ENCODE data around the gene SNRPA1.

SNRPA1 gene

DNA sequence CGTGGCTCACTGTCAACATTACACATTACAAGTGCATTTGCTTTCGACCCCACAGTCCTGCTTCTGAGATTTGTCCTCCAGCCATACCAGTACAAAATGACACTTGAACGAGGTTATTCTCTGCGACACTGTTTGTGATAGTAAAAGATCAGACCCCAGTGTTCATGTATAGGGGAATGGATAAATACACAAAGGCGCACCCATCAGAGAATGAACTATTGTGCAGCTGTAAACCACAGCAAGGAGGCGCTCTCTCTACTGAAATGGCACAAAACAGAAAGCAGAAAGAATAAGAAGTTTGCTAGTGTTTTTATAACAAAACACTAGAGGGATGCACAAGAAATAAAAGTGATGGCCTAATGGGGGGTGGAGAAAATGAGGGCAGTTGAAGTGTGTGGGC is 38.3 kb downstream of the SNRPA1 start:
- DNase-seq, result peak; percentile 28

DNA sequence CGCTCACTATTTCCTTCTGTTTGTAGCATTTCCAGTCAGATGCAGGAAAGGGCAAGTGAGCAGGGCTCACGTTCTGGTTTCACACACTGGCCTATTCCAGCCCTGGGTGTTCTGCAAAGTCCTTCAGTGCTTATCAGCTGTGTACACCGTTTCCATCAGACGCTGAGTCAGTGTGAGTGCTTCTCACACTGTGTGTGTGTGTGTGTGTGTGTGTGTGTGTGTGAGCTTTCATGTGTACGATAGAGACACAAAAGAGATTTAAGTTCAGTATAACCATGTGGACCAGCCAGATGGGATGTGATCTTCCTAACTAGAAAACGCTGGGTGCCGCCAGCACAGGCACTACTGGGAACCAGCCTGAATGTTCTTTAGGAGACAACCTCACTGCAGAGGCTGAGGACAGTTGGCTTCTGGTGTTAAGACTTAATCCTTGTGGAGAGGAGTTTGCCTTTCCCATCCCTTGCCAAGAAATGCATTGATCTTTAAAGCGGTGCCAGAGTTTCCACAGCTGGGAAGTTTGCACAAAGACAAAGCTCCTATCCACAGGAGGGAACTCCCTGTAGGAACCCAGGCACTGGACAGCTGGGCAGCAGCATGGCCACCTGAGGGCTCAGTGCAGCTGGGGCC is 39.3 kb downstream of the SNRPA1 start:
- DNase-seq, result no peak

DNA sequence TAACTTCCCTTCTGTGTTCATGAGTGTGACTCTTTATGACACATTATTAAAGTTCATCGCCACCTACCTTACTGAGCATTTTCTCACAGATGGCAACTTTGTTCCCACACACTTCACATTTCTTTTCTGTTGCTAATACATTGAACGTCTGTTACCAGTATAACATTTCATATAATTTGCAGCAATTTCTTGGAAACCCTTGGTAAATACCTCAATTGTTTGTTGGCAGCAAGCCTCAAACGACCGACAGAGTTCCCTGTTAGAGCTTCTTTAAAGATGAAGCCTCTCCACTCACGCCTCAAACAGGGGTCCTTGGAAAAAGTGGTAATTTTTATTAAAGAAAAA is 40.0 kb downstream of the SNRPA1 start:
- DNase-seq, result no peak

DNA sequence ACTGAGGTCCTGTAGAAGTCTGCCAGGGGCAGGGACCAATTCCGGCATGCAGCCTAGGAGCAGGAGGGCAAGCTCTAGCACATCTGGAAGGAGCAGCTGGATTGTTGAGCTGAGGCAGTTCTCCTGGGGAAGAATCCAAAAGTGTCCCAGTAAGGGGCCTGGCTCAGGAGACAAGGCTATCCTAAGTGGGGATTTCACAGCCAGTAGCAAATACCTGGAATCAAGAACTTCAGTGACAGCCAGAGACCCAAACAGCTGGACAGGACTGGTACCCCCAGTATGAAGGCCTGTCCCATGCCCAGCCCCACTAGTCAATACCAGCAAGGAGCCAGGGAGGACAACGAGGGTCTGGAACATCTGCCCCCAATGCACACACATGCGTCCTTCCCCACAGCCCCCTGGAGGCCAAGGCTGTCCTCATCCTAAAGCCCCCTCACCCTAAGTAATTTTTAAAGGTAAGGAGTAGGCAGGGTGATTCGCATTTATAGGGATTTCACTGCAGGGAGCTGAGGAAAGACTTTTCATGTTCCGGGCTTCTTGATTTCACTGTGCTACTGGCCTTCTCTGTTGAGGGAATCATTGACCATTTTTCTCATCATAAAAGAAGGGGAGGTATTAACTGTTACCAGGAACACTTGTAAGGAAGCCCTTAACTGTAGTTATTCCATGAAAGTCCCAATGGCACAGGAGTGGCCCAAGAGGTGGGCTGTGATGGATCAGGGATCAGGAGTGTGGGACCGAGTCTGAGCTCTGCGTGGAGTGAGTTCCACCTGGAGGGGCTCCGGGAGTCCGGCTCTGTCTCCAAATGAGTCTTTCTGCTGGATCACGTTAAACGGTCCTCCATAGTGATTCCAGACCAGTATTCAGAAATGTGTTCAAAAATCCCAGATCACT is 40.6 kb downstream of the SNRPA1 start:
- DNase-seq, result no peak

DNA sequence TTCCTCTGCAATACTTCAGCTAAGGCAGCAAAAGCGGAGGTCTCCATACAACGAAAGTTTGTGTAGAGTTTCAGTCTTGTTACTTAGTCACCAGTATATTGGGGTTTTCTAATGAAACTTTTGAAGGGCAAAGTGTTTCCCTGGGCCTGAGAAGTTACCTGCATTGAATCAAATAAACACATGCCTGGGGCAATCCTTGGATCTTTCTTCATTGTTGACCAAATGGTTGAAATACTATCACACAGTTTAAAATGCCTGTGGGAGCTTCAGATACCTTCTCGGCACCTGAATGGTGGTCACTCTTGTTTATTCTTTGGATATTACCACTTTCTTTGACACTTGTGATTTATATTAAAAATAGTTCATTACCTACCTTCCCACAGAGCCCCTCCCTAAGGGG is 42.2 kb downstream of the SNRPA1 start:
- no peak for DNase-seq

DNA sequence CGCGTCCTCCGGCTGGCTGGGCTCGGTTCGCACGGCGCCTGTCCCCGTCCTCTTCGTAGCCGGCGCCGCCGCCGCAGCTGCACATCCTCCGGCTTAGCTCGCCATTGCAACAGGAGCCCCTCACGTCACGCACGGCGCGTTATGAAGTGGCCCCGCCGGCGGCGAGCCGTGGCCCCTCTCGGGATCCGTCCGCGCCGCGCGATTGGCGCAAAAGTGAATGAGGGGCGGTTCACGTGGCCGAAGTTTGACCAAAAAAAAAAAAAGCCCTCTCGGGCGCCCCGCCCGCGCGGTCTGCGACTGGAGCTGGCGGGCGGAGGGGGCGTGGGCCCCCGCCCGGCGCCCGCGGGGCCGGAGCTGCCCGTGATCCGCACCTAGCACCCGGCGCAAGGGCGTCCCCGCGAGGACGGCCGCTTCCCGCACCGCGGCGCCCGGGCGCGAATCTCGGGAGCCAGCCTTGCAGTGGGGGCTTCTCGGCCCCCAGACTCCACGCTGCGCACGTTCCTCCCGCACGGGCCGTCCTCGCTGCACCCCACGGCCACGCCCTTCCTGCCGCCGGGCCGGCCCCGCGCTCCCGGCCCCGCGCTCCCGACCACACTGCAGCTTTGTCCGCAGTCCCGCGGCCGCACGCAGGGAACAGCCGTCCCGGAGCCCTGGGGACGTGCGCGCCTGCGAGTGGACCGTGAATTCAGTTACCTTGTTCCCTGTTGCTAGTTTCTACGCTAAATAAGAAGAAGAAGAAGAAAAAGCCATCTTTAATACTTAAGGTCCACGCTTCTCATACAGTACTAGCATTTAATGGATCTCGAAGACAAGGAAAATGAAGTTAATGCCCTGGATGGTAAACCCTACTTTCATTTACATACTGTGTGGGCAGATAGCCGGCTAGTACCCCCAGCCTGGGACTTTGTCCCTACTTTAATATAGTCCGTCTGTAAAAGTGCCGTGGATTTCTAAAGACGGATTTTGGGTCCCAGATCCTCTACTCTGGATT is 42.9 kb downstream of the SNRPA1 start, which contains the start of gene CHSY1:
CHSY1 (minus strand) TSS at position 219 of the 991 bp plus-strand sequence. CDS start 592 bp downstream, outside the sequence.
- DNase-seq, result peak; percentile 89

DNA sequence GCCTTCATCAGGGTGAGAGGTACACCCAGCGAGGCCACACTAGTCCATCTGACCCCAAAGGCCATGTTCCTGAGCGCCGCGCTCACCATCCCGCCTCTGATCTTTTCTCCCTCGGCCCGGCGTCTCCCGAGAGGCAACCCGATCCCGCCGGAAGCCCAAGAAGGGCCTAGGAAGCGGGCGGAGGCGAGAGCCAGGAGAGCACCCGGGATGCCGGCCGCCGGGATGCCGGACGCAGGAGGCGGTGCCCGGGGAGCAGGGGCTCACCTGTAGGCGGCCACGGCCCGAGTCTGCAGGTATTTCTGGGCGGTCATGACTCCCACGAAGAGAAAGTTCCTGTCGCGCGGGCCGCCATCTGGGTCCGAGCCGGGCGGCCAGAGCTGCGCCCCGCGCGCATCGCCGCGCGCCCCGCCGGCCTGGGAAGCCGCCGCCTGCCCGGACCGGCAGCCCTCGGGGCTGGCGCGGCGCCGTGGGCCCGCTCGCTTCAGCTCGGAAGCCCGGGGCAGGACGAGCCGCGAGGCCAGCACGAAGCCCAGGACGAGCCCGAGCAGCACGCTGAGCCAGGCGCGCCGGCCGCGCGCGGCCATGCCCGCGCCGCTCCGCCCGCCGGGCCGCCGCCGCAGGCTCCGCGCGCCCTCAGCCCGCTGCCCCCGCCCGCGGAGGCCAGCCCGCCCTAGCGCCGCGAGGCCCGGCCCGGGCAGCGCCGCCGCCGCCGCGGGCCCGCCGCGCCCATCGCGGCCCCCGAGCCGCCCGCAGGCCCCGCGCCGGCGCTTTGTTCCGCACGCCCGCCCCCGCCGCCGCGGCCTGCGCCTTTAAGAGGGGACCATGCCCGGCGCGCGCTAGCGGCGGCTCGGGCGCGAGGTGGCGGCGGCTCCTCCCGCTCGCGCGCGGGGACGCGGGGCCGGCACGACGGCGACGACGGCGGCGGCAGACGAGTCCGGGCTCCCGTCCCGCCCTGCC is 43.9 kb downstream of the SNRPA1 start:
- peak; percentile 27 for DNase-seq

DNA sequence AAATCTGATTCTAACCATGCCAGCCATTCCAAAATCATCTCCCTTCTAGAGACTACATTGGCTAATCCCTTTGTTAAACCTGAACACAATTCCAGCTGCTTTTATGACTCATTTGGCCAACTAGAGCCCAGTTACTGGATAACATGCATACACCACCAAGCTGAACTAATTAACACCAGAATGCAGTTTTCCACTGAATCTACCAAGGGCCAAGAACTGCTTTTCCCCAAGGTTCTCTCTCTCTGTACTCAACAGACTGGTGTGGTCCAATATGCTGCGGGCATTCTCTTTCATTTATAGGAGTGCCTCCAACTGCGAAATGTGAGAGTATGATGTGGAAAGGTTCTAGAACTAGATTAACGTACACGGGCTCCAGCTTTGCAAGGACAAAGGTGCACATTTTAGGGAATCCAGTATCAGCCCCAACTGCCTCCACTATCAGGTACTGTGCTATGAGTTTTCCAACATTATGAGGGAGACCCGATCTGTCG is 44.7 kb downstream of the SNRPA1 start:
- DNase-seq, result no peak

DNA sequence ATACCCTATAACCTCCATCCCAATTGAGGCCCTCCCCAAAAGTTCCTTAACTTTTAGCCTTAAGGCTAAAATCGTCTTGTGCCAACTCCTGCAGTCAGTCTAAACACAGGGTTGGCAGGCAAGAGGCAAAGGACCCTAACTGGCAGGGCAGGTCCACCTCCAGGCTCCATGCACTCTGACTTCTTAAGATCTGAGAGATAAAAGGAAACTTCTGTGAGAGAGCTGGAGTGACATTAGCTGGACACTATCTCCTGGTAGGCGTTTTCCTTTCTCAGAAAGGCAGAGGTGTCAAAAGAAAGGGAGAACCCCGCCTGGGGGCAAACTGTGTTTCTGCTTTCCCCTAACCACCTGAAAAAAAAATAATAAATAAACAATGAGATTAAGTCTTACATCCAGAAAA is 46.8 kb downstream of the SNRPA1 start:
- DNase-seq, result no peak

DNA sequence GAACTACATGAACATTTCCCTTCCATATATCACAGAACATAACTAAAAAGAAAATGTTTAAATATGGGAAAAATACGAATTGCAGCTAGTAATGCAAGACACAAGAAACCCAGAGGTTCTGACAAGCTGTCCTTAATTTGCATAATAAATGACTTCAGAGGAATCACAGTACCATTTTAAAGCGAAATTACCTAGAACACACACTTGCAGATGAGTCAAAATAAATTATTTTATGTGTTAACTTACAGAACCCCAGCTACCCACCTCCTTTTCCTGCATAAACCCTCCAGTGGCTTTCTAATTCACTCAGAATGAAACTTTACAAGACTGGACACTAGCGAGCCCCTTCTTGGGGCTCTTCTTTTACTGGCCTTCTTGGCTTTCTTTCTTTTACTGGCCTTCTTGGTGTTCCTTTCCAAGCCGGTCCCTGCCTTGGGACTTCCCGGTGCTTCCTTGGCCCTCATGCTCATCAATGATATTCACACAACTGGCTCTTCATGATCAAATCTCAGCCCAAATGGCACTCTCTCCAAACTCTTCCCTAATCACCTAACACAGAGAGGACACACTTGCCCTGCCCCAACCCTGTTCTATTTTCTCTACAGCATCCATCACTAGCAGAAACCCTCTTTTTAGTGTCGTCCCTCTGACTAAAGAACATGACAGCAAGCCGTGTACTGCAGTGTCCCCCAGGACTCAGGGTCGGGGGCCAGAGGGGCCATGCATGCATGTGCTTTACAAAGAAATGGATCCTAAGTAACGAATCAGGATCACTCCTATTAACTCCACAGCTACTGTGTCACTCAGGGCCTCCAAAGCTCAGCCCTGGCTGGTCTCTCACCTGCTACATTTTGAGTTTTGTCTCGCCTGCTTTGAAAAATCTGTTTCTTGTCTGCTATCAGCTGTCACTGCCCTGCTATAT is 48.0 kb downstream of the SNRPA1 start:
- DNase-seq, result no peak

DNA sequence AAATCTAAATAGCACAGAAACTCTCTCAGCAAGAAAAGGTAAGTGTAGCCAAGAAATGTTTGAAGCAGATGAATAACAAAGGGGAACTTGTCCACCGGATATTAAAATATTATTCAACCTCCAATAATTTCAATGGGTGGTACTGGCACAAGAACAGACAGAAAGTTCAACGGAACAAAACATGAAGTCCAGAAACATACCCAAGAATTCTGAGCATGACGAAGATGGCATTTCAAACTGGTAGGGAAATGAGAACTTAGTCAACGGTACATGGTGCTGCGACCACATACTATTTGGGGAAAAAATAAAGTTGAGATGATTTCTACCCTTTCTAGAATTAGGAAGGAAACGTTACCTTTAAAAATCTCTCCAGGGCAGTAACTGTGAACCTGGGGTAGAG is 48.7 kb downstream of the SNRPA1 start:
- no peak for DNase-seq

DNA sequence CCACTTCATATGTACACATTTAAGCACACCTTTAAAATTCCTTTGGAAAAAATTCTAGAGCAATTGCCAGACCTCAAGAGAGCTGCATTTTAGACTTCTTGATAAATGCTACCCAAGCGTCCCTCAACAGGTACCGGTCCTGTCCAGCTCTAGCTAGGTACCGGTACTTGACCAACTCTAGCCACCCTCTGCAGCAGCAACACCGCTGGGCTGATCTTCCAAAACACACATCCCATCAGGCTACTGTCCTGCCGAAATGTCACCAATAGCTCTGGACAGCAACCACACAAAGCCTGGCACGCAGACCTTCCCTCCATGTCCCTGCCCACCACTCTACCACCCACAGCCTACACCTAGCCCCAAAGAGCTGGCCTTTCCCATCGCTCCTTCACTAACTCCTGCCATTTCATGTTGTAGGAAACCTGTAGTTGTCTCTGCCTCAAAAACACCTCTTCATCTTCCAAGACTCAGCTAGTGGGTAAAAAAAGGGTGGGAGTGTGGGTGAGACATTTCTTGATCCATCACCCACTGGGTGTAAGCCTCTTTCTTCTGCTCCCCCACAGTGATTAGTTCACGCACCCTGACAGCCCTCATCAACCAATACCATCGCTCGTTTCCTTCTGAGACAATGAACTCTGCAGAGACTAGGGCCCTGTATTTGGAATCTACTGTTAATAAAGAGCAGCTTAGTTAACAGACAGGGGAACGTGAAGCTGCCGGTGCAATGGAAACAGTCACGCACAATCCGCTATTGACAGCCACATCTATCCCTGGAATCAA is 50.0 kb downstream of the SNRPA1 start:
- no peak for DNase-seq

DNA sequence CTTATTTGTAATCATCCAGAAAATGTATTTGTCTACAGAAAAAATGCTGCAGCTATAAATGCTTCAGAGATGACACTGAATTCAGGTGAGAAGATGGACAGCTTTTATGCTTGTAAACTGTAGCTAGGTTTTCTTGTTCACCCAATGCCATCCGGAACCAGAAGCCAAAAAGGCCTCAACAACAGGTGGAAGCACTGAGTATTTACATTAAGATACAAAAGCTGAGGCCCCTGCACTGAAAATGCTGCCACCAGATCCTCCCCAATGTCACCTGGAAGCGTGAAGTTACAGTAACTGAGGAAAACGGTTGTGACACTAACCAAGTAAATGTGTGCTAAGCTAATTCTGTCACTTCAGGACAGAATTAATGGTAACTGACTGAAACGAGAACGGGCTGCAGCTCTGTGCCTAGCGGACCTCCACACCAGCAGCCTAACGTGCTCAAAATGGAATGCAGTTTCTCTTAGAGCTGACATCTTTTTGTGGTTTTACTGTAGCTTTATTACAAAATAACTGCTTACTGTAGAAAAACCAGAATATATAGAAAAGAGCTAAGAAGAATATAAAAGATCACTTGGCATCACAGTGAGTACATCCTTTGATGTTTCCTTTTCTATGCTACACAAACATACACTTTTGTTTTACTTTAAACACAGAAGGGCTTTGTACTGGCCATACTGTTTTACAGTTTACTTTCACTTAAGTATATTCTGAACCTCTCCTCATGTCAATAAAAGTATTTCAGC is 50.8 kb downstream of the SNRPA1 start:
- DNase-seq, result no peak

DNA sequence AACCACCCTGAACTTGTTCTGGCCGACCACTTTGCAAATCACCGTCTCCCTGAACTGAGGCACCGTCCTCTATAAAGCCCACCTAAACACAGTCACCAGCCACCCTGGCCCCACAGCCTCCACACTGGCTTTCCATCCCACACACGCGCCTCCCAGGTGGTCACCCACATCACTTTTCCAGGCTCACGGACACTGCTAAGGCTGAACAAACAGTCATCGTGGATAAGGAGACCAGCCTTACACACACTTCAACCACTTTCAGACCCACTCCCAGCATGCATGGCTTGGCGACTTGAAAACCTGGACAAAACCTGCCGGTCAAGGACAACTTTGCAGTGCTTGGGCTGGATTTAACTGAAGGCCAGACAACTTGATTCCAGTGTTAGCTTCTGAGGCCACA is 51.6 kb downstream of the SNRPA1 start:
- DNase-seq, result no peak

DNA sequence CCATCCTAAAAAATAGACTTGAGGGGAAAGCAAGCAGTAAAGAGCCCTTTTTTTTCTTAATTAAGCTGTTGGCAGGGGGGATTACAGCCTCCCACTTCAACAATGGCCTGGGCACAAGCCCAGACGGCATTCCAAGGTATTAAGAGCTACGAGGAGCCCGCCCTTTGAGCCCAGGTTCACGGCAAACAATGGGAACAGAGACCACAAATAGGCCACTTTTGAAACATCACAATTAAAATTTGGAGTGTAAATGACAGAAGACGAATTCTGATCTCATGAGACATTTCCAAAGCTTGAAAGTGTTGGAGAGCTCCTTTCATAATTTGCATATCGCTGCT is 52.1 kb downstream of the SNRPA1 start:
- no peak for DNase-seq

DNA sequence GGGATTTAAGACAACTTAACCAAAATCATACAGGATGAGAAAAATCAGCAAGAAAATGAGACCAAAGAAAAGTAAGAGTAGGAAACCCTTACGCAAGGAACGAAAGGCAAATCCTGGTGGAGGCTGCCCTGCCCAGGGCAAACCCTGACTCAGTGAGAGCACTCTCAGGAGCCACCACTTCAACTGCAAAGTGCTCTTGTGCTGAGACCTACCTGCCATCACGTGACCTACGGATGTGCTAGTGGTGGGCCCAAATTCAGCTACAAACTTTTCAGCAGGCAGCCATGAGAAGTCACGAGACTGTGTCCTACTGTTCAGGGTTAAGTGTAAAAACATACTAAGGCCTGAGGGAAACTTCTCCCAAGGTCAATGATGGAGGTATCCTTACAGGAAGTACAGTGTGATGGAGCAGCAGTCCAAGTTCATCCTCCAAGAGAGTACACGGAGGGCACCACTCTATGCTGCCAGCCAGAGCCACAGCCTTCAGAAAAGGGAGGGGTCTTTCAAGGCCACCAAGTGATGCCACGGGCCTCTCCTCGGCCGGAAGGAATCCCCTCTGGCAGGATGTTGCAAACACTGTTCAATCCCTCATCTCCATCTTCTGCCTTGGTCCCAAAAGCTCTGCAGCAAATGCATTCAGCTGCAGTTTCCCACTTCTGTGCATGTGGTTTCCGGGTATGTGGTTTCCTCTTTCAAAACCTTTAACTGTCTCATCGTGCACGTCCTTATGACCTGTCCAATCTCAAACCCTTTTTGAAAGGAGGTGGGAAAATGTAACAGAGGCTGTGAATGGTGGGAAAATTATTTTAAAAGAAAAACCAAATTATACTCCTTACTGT is 52.7 kb downstream of the SNRPA1 start:
- peak; percentile 84 for DNase-seq

DNA sequence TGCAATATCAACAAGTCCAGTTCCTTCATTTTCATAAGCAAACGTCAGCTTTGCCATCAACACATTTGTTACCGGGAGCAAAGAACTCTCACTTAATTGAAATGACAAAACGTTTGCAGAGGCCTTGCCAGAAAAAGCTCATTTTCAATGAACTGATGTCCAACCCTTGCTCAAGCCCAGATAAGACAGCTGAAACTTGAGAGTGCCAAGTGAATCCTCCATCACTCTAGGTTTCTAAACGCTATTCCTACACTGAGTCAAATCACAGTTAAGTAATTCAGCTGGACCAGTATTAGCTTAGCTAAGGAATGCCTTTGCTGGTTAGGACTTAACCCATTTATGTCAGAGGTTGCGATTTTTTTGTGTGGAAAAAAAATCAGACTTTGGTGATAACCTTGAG is 54.7 kb downstream of the SNRPA1 start:
- DNase-seq, result no peak

DNA sequence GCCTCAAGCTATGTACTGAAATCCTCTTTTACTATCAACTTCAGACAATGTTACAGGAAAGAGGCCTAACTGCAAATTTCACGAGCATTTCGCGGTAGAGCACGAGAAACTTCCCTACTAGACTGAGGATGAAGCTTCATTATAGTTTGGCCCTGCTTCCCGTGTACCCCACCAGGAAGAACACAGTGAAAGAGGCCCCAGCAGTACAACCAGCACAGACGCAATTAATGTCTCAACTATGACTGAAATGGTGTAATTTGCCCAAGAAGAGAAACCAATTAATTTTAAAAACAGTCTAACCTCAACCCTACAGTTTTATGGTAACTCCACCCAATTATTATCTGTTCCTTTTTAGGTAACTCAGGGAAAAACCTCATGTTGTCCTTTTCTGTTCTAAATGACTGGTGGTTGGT is 55.3 kb downstream of the SNRPA1 start:
- no peak for DNase-seq

Measured in CD4-positive, alpha-beta T cell treated with Interleukin-21 for 1 hour (primary cell).